ENCODE measurements around the gene ZNF286A.
"Not testable (repeated sequence)": the region's sequence is repeated elsewhere in the genome, so short reads cannot be mapped to it uniquely, and the experiment has no call there.

DNA sequence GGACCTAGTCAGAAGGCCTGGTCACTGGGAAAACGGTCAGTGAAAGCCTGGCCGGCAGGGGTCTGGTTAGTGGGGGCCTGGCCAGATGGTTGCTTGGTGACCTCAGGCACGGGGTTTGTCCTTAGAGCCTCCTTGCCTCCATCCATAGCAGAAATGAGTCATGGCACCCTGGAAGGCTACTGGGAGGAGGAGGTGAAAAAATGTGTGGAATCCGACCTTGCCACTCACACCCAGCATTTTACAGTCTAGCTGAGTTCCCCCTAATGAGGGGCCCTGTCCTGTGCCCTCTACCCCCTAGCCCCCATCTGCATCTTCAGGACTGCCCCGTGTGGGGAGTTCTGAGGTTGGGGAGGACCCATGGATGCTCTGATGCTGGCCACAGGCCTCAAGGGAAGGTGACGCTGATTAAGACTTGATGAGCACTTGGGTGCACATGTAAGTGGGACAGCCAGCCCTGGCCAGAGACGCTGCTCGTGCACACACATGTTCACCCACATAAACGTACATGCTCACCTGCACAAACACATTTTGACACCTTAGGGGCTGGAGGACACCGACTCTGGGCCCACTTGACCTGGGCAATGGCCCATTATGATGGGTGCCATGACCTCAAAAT lies 33.7 kb downstream of the ZNF286A start:
- TF ChIP-seq, protein P1, sequence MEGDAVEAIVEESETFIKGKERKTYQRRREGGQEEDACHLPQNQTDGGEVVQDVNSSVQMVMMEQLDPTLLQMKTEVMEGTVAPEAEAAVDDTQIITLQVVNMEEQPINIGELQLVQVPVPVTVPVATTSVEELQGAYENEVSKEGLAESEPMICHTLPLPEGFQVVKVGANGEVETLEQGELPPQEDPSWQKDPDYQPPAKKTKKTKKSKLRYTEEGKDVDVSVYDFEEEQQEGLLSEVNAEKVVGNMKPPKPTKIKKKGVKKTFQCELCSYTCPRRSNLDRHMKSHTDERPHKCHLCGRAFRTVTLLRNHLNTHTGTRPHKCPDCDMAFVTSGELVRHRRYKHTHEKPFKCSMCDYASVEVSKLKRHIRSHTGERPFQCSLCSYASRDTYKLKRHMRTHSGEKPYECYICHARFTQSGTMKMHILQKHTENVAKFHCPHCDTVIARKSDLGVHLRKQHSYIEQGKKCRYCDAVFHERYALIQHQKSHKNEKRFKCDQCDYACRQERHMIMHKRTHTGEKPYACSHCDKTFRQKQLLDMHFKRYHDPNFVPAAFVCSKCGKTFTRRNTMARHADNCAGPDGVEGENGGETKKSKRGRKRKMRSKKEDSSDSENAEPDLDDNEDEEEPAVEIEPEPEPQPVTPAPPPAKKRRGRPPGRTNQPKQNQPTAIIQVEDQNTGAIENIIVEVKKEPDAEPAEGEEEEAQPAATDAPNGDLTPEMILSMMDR (IDR thresholded peaks at IDR 0.05) = not testable (repeated sequence)
- TF ChIP-seq POLR2A (IDR thresholded peaks at IDR 0.05) = not testable (repeated sequence)

Measured in testis (tissue), 2 donors.